Pons (tissue), 1 donor: ENCODE results near the gene GGT5.
"Not testable (repeated sequence)": the region's sequence is repeated elsewhere in the genome, so short reads cannot be mapped to it uniquely, and the experiment has no call there.

ENCODE experiments used
- DNase-seq: peaks from one replicate; pipeline ENCODE4 v3.0.0-alpha.2; 2016; ENCODE audit warnings: low spot score

Gene GGT5

DNA sequence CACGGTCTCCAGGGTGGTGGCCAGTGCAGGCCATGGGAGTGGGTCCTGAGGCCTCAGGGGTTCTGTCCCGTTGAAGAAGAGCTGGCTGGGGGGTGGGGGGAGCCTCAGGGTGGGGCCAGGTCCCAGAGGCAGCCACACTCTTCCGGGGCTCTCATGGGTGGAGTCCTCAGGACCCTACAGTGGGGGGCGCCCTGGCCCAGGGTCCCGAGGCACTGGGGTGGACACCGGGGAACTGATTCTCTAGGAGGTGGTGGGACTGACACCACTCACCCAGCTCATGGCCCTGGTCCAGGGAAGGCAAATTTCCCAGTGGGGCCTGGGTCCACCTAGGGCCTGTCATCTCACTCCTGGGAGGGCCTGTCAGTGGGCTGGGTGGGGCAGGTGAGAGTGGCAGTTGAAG lies 12.8 kb downstream of the GGT5 start:
- no peak for DNase-seq

DNA sequence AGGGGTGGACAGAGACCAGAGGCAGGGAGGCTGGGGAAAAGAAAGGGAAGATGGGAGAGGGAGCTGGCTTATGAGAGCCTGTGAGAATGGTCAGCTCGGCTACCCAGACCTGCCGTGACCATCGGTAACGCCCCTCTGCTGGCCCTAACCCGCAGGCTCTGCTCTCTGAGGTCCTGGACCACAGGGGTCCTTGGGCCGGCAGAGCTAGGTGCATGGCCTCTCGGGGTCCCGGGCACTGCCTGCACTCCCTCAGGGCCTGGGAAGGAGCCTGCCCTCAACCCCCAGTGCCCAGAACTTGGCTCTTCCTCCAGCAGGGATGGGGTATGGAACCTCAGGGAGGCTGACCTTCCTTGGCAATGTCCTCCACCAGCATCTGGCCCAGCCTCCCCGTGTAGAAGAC lies 13.2 kb downstream of the GGT5 start:
- DNase-seq, result no peak

DNA sequence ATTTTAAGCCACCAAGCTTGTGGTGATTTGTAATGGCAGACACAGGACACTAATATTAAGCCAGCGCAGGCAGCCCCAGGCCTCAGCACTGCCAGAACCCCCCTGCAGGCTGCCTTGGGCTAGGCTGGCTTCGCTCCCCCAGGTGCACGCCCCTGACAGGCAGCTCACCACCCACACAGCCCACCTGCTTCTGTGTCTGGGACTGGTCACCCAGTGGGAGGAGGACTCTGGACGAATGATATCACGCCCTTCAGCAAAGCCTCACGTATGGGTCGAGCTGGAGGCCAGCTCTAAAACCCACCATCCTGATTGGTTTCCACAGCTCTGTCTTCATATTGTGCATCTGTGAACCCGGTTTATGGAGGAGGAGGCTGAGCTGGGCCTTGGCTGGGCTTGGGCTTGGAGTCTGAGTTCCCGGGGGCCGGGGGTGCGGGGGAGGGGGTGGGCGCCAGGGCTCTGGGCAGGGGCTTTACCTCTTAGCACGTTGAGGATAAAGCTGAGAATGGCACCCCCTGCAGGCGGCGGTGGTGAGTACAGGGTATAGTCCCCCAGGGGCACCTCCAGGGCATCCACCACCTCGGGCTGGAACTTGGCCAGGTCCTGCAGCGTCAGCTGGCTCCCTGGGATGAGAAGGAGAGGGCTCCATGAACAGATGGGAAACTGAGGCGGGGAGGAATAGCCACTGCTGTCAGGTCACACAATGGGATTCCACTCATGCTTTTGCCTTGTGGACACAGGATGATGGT lies 13.8 kb downstream of the GGT5 start:
- no peak for DNase-seq

- no peak for DNase-seq
Observed at GRCh38 chr22:24225951-24226350, 18.9 kb downstream of the GGT5 start.

DNA sequence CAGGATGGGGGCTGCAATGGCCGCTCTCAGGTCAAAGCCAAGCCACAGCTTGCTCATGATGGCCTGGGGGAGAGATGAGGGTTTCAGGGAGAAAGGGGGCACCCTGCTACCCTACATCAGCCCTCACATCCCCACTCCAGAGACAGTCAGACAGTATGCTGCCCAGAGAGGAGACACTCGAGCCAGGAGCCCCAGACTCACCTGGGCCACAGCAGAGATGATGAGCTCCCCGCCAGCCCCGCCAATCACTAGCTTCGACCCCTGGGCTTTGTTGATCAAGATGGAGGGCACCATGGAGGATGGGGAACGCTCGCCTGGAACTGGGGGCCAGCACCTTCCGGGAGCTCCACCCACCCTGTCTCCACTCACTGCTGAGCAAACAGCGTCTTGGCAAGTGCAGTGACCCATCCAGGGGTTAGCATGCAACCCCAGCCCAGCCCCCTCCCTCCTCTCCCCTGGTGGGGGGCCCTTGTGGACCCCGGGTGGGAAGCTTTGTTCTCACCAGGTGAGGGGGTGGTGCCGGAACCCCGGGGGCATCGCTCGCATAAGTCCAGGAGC lies 19.8 kb downstream of the GGT5 start:
- no peak for DNase-seq

DNA sequence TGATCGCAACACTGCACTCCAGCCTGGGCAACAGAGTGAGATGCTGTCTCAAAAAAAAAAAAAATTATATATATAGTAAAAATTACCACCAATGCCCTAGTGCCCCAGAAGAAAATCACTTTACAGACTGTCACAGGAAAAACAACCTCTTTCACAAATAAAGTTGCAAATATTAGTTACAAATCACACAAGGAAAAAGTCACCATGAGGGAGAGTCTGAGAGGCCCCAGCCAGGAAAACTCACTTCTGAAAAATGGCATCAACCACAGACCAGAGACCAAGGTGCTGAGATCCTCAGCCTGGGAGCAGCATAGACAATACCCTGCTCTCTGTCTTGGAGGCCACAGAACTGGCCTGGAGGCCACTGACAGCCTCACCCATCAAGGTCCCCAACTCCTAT lies 20.4 kb downstream of the GGT5 start:
- DNase-seq, result no peak

DNA sequence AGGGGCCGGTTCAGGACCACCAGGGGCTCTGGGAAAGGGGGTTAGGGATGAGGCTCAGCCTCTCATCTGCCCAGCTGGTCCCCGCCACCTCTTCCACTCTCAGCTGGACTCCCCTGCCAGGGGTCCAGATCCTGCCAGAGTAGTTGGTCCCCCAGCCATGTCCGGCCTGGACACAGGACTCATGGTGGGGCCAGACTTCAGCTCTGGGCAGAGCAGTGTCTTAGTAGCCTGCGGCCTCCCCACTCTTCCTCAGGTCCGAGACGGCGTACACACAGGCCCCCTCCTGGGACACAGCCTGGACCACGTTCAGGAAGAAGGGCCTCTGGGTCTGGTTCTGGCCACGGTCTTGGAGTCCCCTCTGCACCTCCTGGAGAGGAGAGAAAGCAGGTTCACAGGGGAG lies 25.1 kb downstream of the GGT5 start:
- no peak for DNase-seq

GRCh38 chr22:24217384-24217783 lies 27.5 kb downstream of the GGT5 start:
- DNase-seq, result no peak

DNA sequence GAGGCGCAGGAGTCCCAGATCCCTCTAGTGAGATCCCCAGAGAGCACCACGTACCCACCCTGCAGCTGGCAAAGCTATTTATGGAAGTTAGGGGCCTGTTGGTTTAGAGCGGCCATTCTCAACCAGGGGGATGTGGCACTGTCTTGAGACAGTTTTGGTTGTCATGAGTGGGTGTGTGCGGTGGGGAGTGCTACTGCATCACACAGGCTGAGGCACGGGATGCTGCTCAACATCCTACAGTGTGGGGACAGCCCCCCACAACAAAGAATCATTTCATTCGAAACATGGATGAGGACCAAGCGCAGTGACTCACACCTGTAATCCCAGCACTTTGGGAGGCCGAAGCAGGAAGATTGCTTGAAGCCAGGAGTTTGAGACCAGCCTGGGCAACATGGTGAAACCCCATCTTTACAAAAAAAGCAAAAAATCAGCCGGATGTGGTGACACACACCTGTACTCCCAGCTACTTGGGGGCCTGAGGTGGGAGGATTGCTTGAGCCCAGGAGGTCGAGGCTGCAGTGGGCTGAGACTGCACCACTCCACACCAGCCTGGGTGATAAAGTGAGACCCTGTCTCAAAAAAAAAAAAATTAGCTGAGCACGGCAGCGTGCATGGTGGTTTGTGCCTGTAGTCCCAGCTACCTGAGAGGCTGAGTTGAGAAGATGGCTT lies 28.2 kb downstream of the GGT5 start:
- DNase-seq, result no peak

GRCh38 chr22:24214467-24215285 lies 30.2 kb downstream of the GGT5 start:
- DNase-seq, result no peak

- DNase-seq, result not testable (repeated sequence)
Observed at GRCh38 chr22:24213111-24213510, 31.8 kb downstream of the GGT5 start.

- DNase-seq, result not testable (repeated sequence)
Observed at GRCh38 chr22:24211716-24212115, 33.2 kb downstream of the GGT5 start.

DNA sequence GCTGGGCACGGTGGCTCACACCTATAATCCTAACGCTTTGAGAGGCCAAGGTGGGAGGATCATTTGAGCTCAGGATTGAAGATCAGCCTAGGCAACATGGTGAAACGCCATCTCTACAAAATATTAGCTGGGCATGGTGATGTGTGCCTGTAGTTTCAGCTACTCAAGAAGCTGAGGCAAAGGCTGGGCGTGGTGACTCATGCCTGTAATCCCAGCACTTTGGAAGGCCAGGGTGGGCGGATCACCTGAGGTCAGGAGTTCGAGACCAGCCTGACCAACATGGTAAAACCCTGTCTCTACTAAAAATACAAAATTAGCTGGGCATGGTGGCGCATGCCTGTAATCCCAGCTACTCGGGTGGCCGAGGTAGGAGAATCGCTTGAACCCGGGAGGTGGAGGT lies 34.5 kb downstream of the GGT5 start:
- DNase-seq, result not testable (repeated sequence)

DNA sequence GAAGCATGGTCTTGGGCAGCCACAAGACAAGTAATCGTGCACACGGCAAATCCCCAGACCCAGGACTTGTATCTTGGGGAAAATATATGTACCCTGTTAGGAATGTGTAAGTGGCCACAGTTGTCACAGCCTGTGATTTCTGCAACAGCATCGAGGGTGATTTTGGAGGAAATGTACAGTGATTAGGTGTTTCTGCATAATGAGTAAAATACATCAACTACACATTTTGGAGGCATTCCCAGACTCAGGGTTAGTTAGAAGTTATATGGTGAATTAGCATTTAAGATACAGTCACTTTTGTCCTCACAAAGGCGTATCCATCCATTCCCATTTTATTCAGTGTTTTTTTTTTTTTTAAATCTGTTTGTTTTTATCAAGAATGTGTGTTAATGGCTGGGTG lies 35.2 kb downstream of the GGT5 start:
- DNase-seq, result no peak

DNA sequence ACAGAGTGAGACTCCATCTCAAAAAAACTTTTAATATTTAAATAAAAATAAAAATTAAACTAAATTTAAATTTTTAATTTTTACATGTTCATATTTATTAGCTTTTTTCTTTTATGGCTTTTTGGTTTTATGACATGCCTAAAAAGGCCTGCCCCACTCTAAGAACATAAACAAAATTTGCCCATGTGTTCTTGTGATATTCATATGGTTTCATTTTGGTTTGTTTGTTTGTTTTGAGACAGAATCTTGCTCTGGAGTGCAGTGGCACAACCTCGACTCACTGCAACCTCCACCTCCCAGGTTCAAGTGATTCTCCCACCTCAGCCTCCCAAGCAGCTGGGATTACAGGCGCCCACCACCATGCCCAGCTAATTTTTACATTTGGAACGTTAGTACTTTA lies 35.9 kb downstream of the GGT5 start:
- no peak for DNase-seq

GRCh38 chr22:24208012-24208749 lies 36.7 kb downstream of the GGT5 start:
- DNase-seq, result peak; percentile 74

GRCh38 chr22:24207264-24208011 lies 37.4 kb downstream of the GGT5 start:
- DNase-seq, result no peak

DNA sequence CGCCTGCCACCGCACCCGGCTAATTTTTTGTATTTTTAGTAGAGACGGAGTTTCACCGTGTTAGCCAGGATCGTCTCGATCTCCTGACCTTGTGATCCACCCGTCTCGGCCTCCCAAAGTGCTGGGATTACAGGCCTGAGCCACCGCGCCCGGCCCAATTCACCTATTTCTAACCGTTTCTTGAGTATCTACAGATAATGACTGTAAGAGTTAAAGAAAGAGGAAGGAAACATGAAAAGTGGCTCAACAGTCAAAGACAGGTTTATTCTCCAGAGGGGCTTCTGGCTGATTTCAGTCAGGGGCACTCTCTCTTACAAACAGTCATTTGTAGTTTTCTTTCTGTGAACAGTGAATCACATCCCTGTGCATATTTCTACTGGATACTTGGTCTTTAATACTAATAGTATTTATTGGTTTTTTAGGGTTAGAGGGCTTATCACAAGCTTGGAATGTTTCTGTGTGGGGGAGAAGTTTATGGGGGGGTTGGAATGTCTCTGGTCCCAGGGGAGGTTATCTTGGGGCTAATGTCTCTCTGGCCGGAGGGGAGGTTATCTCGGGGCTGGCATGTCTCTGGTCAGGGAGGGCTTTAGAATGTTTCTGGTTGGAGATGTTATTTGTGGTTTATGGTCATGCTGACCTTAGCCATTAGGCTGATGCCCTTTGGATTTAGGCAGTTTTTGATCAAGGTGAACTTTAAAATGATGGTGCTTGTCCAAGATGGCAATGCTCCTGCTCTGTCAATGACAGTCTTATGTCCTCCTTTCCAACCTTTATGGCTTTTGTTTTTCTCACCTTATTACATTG lies 38.2 kb downstream of the GGT5 start:
- DNase-seq, result not testable (repeated sequence)

DNA sequence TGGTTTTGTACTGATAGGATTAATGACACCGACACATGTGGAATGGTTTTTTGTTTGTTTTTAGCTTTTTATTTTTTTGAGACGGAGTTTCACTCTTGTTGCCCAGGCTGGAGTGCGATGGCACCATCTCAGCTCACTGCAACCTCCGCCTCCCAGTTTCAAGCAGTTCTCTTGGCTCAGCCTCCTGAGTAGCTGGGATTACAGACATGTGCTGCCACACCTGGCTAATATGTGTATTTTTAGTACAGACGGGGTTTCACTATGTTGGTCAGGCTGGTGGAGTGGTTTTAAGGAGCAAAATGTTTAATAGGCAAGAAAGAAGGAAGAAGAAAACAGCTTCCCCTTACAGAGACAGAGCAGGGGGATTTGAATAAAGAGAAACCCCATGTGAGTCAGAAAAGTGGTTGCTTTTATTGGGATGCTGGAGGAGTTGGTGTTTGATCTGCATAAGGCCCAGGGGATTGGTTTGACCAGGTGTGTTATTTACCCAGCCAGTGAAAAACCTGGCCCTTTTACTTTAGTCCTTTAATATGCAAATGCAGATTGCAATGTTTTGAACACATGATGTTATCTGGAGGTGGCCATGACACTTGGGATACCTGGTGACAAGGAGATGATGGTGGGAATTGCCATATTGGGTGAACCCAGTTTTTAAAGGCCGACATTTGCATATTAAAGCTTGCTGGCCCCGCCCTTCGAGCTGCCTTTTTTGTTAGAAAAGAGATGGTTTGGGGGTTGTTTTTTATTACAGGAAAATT lies 39.3 kb downstream of the GGT5 start:
- no peak for DNase-seq

DNA sequence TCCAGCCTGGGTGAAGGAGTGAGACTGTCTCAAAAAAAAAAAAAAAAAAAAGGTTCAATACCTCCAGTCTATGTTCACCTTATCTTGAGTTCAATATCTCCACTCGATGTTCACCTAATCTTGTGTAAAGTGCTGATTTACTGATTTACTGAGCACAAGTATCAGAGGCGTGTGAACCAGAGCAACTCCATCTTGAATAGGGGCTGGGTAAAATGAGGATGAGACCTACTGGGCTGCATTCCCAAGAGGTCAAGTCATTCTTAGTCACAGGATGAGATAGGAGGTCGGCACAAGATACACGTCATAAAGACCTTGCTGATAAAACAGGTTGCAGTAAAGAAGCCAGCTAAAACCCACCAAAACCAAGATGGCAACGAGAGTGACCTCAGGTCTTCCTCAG lies 41.0 kb downstream of the GGT5 start:
- not testable (repeated sequence) for DNase-seq
